Left lung (tissue), 10 donors: ENCODE measurements around the gene BFSP1. TPM values are rescaled to one million over a fixed set of nuclear protein-coding genes. Genes with fewer than 3 reads are reported as not detected.

Source experiments
- ATAC-seq: fragments of 200-7000 bp; cut with Tn5 transposase; one replicate; pipeline ENCODE4 v1.9.1; 2020; ENCODE audit warnings: moderate library complexity
- DNase-seq, 4 donors: peaks; one replicate each; pipeline ENCODE4 v3.0.0-alpha.2; 2013 to 2020
- H3K27ac ChIP-seq, 2 donors: fragments of 200-600 bp; sonication (generic) in 1 of 2; one replicate each; pipeline versions ENCODE4 v1.5.0 to v1.8.0; 2020 to 2021
- H3K27me3 ChIP-seq, 2 donors: fragments of 200-600 bp; sonication (generic) in 1 of 2; one replicate each; pipeline versions ENCODE4 v1.5.0 to v1.8.0; 2020 to 2021
- H3K36me3 ChIP-seq, 2 donors: fragments of 200-600 bp; sonication (generic) in 1 of 2; one replicate each; pipeline versions ENCODE4 v1.5.0 to v1.8.0; 2020 to 2021
- H3K4me1 ChIP-seq, 2 donors: fragments of 200-600 bp; one replicate each; pipeline ENCODE4 v1.8.0; 2021
- H3K4me3 ChIP-seq, 2 donors: fragments of 200-600 bp; sonication (generic) in 1 of 2; one replicate each; pipeline versions ENCODE4 v1.5.0 to v1.8.0; 2020 to 2021; ENCODE audit warnings: mild to moderate bottlenecking in 1 of 2
- H3K9me3 ChIP-seq, 2 donors: fragments of 200-600 bp; sonication (generic) in 1 of 2; one replicate each; pipeline versions ENCODE4 v1.5.0 to v1.8.0; 2020 to 2021
- intact Hi-C, 2 donors: fragments of 100-400 bp; cut with DNase I; formaldehyde crosslinking; loops; one replicate each; pipeline versions ENCODE4 v1.11.2 to v1.14.2; 2022
- polyA plus RNA-seq, 6 donors: library from polyadenylated mRNA; unstranded; fragments of 120-200 nt; gene quantifications; one replicate each; pipeline ENCODE4 v1.2.1, GENCODE V29; 2013; ENCODE audit not compliant: insufficient read length in 6 of 6
- total RNA-seq, 2 donors: library from RNA; stranded (reverse); fragmentation: NEBNext Ultra II Directional; extraction: Animal tissue kit (Norgen Biotek cat#: 25700); gene quantifications; one replicate each; pipeline ENCODE4 v1.2.1, GENCODE V29; 2021
- TF ChIP-seq, protein P1 (sequence below), 2 donors: fragments of 200-600 bp; sonication (generic) in 1 of 2; IDR thresholded peaks; one replicate each; pipeline versions ENCODE4 v1.5.0 to v1.8.0; 2021; ENCODE audit warnings: antibody characterized with exemption in 2 of 2
- donor health status: DM: no; HTN: yes; CAD: no.
- donor health status: DM: no; HTN: no; CAD: no.

The BFSP1 gene
- total and polyA plus RNA-seq, 8 donors, result 1.9 to 4.2 (median 3.9) TPM

DNA sequence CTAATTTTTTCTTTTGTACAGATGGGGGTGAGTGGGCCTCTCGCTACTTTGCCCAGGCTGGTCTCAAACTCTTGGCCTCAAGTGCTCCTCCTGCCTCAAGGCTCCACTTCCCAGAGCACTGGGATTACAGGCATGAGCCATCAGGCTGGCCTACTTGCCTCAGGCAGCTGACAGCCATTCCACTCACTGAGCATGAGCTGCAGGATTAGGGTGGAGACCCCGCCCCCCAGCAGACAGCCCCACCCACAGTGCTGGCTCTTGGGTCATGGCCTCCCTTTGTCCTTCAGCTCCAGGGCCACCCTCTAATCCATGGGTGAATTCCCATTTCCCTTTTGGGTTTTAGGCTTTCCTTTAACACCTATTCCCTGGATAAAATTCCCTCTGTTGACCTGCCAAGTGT is 82.1 kb downstream of the BFSP1 start:
- DNase-seq (no peak), ATAC-seq (no peak)
- Histone ChIP-seq H3K27ac (no peak overlapping the region), H3K27me3 (peaks cover 0 to 14% of the 10 kb centered on the region in 2 donors), H3K4me1 (no peaks in the 10 kb centered on the region), H3K36me3 (no peaks in the 10 kb centered on the region), H3K4me3 (no peak overlapping the region), H3K9me3 (no peaks in the 10 kb centered on the region)
- intact Hi-C loops, result no loop called here
- TF ChIP-seq, protein P1, sequence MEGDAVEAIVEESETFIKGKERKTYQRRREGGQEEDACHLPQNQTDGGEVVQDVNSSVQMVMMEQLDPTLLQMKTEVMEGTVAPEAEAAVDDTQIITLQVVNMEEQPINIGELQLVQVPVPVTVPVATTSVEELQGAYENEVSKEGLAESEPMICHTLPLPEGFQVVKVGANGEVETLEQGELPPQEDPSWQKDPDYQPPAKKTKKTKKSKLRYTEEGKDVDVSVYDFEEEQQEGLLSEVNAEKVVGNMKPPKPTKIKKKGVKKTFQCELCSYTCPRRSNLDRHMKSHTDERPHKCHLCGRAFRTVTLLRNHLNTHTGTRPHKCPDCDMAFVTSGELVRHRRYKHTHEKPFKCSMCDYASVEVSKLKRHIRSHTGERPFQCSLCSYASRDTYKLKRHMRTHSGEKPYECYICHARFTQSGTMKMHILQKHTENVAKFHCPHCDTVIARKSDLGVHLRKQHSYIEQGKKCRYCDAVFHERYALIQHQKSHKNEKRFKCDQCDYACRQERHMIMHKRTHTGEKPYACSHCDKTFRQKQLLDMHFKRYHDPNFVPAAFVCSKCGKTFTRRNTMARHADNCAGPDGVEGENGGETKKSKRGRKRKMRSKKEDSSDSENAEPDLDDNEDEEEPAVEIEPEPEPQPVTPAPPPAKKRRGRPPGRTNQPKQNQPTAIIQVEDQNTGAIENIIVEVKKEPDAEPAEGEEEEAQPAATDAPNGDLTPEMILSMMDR (IDR thresholded peaks at IDR 0.05), result no peak

DNA sequence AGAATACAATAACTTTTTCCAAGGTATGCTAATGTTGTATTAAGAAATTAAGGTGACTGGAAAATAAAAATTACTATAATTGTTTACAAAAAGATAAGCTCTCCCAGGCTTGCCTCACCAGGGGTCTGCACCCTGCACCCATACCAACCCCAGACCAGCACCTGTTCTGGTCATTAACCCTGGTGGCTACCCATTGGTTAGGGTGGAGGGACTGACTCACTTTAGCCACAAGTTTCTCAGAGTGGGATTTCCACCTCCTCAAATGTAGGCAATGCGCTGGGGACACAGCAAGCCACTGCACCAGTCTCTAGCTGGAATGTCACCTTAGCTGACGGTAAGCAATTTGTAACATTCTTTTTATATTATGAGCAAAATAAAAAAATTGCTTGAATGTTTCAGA is 83.1 kb downstream of the BFSP1 start:
- DNase-seq, result no peak
- no peak overlapping the region for H3K27ac ChIP-seq
- H3K4me3 ChIP-seq, result no peak overlapping the region
- peaks cover 0 to 18% of the 10 kb centered on the region in 2 donors for H3K27me3 ChIP-seq
- ATAC-seq, result no peak
- H3K36me3 ChIP-seq, result no peaks in the 10 kb centered on the region
- TF ChIP-seq, protein P1 (IDR thresholded peaks at IDR 0.05), result no peak
- intact Hi-C loops, result no loop called here
- H3K9me3 ChIP-seq, result no peaks in the 10 kb centered on the region
- H3K4me1 ChIP-seq, result no peaks in the 10 kb centered on the region

DNA sequence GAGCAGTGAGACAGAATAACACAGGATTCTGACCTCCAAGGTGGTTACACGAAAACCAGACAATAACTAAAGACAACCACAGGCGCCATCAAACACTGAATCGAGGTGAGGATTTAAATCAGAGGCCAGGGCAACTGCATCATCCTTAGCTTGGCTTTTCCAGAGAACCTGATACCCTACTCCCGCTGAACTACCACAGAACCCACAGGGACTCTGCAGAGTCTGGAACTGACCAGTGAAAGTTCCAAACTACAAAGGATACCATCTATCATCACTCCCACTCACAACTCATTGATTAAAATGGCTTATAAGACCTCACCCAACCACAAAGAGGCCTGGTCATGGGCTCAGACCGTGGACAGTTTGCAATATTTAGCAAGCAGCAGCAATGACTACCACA is 85.0 kb downstream of the BFSP1 start:
- DNase-seq (no peak), ATAC-seq (no peak)
- H3K27me3 ChIP-seq, result peaks cover 0 to 32% of the 10 kb centered on the region in 2 donors
- intact Hi-C loops, result no loop called here
- H3K4me1 ChIP-seq, result no peaks in the 10 kb centered on the region
- peaks cover 0 to 3% of the 10 kb centered on the region in 2 donors for H3K9me3 ChIP-seq
- TF ChIP-seq, protein P1 (IDR thresholded peaks at IDR 0.05), result no peak
- no peaks in the 10 kb centered on the region for H3K36me3 ChIP-seq
- no peak overlapping the region for H3K4me3 ChIP-seq
- H3K27ac ChIP-seq, result no peak overlapping the region

DNA sequence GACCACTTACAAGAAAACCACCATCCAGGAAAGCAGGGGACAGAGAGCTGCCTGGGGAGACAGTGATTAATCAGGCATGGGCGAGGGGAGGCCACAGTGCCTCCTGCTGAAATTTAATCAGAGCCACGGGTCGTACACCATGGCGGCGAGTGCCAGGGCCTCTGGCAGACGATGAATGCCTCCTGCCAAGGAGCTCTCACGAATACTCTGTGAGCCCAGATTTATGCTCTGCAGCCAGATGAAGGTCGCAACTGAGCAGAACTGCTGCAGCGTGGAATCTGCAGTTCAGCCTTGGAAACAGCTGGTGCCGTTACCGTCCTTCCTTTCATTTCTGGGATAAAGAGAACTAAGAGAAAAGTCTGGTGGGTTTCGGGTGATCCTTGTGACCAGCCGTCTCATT is 85.6 kb downstream of the BFSP1 start:
- TF ChIP-seq, protein P1 (IDR thresholded peaks at IDR 0.05), result no peak
- H3K27me3 ChIP-seq, result peaks cover 0 to 32% of the 10 kb centered on the region in 2 donors
- no peaks in the 10 kb centered on the region for H3K36me3 ChIP-seq
- H3K9me3 ChIP-seq, result peaks cover 0 to 3% of the 10 kb centered on the region in 2 donors
- no peaks in the 10 kb centered on the region for H3K4me1 ChIP-seq
- no peak overlapping the region for H3K27ac ChIP-seq
- no peak for ATAC-seq
- DNase-seq, result no peak
- intact Hi-C loops, result no loop called here
- H3K4me3 ChIP-seq, result no peak overlapping the region

DNA sequence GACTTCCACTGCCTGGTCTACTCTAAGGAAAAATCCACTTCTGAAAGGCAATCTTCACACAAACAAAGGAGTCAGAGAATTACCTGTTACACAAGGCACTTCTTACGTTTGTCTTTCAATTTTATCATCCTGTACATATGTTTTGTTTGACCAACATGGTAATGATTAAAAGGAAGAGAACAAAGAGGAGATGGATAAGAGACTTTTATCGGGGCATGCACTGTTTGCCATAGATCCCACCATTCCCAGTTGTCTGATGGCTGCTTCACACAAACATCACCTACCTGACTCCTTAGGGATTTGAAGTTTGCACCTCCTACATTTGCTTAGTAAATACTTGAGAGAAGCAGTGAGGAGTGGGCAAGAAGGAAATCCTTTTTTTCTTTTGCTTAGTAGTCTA is 87.1 kb downstream of the BFSP1 start:
- no peaks in the 10 kb centered on the region for H3K36me3 ChIP-seq
- no peak overlapping the region for H3K27ac ChIP-seq
- peaks cover 0 to 40% of the 10 kb centered on the region in 2 donors for H3K27me3 ChIP-seq
- ATAC-seq (no peak), DNase-seq (no peak)
- H3K9me3 ChIP-seq, result peaks cover 0 to 3% of the 10 kb centered on the region in 2 donors
- no peaks in the 10 kb centered on the region for H3K4me1 ChIP-seq
- no peak overlapping the region for H3K4me3 ChIP-seq
- TF ChIP-seq, protein P1 (IDR thresholded peaks at IDR 0.05), result no peak
- intact Hi-C loops, result no loop called here

Other genes with a start within 250 kb of the BFSP1 start
- 100 to 1,000 TPM; 504 to 551 TPM for gene DSTN, start 38.7 kb upstream of the BFSP1 start, total RNA-seq
- gene DSTN, start 38.7 kb upstream of the BFSP1 start, polyA plus RNA-seq, result 100 to 1,000 TPM; 340 to 390 (median 356) TPM
- 100 to 1,000 TPM; 201 to 263 TPM for gene RRBP1, start 150.9 kb upstream of the BFSP1 start, total RNA-seq
- gene RRBP1, start 150.9 kb upstream of the BFSP1 start, polyA plus RNA-seq, result 100 to 1,000 TPM; 110 to 170 (median 124) TPM
- not detected for gene BANF2, start 168.6 kb upstream of the BFSP1 start, total RNA-seq
- gene BANF2, start 168.6 kb upstream of the BFSP1 start, polyA plus RNA-seq, result not detected